GM12872 (cell line): ENCODE data around the gene FLYWCH2.
A peak's percentile ranks its signal among the peaks of the same experiment; 100 is the strongest.

Experiments used
- TF ChIP-seq, protein P1 (sequence below): IDR thresholded peaks from 3 replicates; pipeline ENCODE4 v1.5.1; 2011; ENCODE audit warnings: low read depth, mild to moderate bottlenecking, low read length, moderate library complexity; ENCODE audit not compliant: insufficient read depth

FLYWCH2 gene

DNA sequence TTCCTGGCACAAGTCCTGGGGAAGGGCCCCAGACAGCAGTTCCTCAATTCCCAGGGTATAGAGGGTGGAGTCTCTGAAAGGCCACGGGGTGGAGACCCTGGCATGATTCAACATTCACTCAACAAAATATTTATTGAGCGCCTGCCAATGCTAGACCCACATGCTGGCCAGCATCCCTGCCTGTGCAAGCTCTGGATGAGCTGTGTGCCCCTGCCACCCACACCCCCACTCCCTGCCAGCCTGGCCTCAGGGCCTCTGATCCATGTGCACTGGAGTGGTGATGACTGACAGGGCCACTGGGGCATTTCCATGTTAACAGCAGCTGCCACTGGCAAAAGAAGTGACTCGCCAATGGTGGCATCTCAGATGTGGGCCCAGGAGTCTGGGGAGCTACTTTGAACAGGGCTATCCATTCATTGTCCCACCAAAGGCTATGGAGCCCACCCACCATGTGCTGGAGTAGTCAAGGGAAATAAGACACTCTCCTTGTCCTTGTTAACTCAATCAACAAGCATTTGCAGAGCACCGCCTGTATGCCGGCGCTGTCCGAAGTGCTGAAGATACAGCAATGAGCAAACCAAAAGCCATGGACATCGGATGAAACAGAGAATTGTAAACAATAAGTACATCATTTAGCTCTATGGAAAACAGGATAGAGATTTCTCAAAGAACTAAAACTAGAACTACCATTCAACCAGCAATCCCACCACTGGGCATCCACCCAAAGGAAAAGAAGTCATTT is 22.0 kb upstream of the FLYWCH2 start:
- TF ChIP-seq, protein P1, sequence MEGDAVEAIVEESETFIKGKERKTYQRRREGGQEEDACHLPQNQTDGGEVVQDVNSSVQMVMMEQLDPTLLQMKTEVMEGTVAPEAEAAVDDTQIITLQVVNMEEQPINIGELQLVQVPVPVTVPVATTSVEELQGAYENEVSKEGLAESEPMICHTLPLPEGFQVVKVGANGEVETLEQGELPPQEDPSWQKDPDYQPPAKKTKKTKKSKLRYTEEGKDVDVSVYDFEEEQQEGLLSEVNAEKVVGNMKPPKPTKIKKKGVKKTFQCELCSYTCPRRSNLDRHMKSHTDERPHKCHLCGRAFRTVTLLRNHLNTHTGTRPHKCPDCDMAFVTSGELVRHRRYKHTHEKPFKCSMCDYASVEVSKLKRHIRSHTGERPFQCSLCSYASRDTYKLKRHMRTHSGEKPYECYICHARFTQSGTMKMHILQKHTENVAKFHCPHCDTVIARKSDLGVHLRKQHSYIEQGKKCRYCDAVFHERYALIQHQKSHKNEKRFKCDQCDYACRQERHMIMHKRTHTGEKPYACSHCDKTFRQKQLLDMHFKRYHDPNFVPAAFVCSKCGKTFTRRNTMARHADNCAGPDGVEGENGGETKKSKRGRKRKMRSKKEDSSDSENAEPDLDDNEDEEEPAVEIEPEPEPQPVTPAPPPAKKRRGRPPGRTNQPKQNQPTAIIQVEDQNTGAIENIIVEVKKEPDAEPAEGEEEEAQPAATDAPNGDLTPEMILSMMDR = no peak

DNA sequence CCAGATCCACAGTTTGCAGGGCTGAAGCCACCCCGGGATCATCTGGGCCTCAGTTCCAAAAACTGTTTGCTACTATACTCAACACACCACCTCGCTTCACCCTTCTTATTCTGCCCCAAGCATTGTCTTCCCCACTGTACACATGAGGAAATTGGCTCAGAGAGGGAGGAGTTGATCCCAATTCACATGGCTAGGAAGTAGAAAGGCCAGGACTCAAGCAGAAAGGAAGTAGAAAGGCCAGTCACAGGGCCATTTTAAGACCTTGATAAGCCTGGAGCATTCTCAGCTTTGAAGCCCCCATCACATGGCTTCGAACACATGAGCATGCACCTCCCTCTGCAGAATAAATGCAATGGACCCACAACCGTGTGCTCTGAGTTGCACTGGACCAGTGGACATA is 17.4 kb upstream of the FLYWCH2 start:
- TF ChIP-seq, protein P1 = no peak

DNA sequence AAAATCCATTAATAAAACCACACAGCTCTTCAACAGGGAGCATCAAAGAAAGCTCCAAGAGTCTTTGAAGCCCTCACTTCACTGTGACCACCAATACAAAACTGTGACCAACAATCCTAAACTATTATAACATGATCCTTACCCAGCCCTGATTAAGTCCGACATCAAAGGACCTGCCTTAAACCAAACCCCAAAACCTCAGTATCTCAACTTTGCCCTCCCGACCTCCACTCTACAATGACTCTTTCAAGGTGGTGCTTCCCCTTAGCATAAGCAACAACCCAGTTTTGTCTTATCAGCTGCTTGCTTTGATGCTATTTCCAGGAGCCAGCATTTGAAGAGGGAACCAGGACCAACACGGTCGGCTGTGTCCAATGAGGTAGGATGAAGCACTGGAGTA is 16.6 kb upstream of the FLYWCH2 start:
- TF ChIP-seq, protein P1 = no peak

DNA sequence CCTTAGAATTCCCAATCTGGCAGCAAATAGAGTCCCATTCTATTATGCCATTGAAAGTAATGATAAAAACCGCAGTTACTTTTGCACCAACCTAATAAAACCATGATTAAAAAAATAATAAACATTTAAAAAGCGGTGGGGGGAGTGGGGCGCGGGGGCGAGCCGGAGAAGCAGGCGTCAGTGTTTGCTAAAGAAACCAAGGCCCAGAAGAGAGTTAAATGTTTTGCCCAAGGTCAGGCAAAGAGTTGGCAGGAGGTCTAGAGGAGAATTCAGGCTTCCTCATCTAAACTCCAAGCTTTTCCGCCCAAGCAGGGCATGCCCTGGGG is 15.4 kb upstream of the FLYWCH2 start:
- TF ChIP-seq, protein P1 = no peak

DNA sequence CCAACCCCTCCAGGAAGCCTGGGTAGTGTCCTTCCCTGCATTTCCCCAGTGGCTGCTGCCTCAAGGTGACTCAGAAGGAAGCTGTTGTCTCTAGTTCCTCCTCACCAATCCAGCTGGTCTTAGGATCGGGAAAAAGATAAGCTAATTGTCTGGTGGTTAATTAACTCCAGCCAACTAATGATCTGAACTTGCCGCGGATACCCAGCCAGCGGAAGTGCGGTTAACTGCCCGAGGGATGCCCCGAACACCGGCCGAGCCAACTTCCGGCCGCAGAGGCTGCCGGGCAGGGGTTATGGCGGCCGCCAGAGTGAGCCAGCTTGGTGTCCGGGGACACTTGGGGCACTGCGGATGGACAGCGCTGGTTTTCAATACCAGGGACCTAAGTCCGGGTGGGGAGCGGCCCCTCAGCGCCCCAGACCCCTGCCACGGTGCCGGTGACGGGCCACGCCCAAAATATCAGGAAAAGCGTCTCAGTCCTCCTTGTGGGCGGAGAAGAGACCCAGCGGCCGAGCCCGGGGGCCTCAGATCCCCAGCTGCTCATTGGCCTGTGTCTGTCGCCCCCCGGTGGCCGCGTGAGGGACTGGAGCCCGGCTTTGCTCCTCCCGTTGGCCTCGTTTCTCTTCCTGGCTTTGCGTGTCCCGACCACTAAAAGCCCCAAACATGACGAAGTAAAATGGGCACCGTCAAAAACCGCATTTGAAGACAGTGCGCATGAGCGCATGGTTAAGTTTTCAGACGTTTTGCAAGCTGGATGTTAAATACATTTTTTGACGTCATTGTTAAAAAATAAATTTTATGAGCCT is 14.8 kb upstream of the FLYWCH2 start:
- TF ChIP-seq, protein P1 = peak; percentile 94

DNA sequence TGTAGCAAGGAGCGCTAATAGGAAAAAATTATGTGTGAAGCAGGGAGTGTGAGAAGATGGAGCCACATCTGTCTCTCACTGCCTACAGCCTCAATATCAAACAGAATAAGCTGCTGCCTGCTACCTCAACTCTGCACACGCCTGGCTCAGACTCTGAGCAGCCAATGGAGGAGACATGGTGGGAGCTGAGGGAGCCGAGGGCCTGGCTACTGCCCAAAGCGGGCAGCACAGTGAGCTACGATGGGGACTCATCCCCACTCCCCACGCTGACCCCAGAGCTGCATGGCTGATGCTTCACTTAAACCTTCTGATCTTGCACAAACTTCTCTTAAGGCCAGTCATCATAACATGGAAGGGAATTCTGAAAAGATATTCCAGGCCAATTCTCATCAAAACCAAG is 11.1 kb upstream of the FLYWCH2 start:
- TF ChIP-seq, protein P1 = no peak

DNA sequence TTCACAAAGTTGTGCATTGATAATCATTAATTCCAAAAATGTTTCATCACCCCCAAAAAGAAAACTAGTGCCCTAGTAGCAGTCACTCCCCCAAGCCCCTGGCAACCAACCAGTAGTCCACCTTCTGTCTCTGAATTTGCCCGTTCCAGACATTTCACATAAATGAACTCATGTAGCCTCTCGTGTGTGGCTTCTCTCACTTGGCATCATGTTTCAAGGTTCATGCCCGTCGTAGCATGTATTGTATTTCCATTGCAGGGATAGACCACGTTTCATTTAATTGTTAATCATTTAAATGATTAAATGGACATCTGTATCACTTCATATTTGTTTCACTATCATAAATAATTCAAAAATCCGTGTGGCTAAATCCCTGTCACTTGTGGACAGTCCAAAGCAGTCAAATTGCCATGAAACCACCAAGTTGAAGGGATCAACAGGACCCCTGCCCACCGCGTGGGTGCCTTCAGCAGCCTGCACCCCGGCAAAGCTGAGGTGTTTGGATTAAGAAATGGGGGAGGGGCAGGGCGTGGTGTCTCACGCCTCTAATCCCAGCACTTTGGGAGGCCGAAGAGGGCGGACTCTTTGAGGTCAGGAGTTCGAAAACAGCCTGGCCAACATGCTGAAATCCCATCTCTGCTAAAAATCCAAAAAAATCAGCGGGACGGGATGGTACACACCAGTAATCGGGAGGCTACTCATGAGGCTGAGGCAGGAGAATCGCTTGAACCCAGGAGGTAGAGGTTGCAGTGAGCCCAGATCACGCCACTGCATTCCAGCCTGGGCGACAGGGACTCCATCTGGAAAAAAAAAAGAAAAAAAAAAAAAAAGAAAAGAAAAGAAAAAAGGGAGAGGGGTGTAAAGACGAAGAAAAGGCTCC is 8.7 kb upstream of the FLYWCH2 start:
- TF ChIP-seq, protein P1 = no peak
